AG04449 (cell line): ENCODE data around the gene SSTR4.

ENCODE experiments used
- CTCF ChIA-PET: fragments of 350-600 bp; formaldehyde crosslinking; extraction: SDS; loops from one replicate; lab custom pipeline; 2021; ENCODE audit warnings: antibody characterized with exemption; lab: Yijun Ruan, JAX
- POLR2A ChIA-PET: fragments of 400-600, 350-600 bp; formaldehyde crosslinking; extraction: SDS; loops from one replicate; lab custom pipeline; 2020; ENCODE audit warnings: antibody characterized with exemption, inconsistent platforms; lab: Yijun Ruan, JAX
- DNase-seq: peaks from one replicate; pipeline ENCODE4 v3.0.0-alpha.2; 2010; ENCODE audit warnings: low read depth, low spot score
- H3K4me3 ChIP-seq: 2 replicates; pipeline ENCODE4 v1.5.1; 2011; ENCODE audit warnings: low read depth, mild to moderate bottlenecking, control low read depth, low read length
- TF ChIP-seq, protein P1 (sequence below): IDR thresholded peaks from one replicate; pipeline ENCODE4 v1.5.1; 2011; ENCODE audit warnings: mild to moderate bottlenecking, moderate library complexity, low read length, control low read depth, inconsistent platforms; ENCODE audit not compliant: insufficient read depth; ENCODE audit errors: missing control alignments

The SSTR4 gene

DNA sequence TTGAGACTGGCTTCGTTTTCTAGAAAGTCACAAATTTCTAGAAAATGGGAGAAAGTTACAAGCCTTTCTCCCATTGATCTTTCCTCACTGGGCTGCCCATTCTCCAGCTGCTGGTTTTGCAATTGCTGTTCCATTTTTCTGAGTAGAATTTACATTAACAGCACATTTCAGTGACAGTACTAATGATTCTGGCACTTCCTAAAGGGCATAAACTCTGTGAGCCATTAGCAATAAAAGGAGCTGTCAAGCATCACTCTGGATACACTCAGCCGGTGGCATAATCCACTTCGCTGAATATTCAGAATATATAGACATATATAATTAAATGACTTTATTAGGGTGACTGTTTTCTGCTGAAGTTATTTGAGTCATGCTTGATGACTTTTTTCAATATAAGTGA lies 6.7 kb upstream of the SSTR4 start:
- CTCF ChIA-PET, result interaction anchor here (0.9 kb wide), 1 partner anchor 23 kb away, joined by 3 read pairs; no protein-coding TSS in a partner anchor
- TF ChIP-seq, protein P1, sequence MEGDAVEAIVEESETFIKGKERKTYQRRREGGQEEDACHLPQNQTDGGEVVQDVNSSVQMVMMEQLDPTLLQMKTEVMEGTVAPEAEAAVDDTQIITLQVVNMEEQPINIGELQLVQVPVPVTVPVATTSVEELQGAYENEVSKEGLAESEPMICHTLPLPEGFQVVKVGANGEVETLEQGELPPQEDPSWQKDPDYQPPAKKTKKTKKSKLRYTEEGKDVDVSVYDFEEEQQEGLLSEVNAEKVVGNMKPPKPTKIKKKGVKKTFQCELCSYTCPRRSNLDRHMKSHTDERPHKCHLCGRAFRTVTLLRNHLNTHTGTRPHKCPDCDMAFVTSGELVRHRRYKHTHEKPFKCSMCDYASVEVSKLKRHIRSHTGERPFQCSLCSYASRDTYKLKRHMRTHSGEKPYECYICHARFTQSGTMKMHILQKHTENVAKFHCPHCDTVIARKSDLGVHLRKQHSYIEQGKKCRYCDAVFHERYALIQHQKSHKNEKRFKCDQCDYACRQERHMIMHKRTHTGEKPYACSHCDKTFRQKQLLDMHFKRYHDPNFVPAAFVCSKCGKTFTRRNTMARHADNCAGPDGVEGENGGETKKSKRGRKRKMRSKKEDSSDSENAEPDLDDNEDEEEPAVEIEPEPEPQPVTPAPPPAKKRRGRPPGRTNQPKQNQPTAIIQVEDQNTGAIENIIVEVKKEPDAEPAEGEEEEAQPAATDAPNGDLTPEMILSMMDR, result no peak
- no peak overlapping the region for H3K4me3 ChIP-seq
- DNase-seq, result no peak
- POLR2A ChIA-PET, result no interaction called here

GRCh38 chr20:23029324-23029723 lies 5.8 kb upstream of the SSTR4 start:
- H3K4me3 ChIP-seq, result no peak overlapping the region
- CTCF ChIA-PET, result interaction anchor here (0.9 kb wide), 1 partner anchor 22 kb away, joined by 3 read pairs; no protein-coding TSS in a partner anchor
- POLR2A ChIA-PET, result no interaction called here
- no peak for DNase-seq
- TF ChIP-seq, protein P1, result no peak

- TF ChIP-seq, protein P1, result no peak
- H3K4me3 ChIP-seq, result no peak overlapping the region
- ChIA-PET POLR2A (no interaction called here), CTCF (no interaction called here)
- no peak for DNase-seq
These were observed 3.8 kb upstream of the SSTR4 start for GRCh38 chr20:23031346-23031745.

DNA sequence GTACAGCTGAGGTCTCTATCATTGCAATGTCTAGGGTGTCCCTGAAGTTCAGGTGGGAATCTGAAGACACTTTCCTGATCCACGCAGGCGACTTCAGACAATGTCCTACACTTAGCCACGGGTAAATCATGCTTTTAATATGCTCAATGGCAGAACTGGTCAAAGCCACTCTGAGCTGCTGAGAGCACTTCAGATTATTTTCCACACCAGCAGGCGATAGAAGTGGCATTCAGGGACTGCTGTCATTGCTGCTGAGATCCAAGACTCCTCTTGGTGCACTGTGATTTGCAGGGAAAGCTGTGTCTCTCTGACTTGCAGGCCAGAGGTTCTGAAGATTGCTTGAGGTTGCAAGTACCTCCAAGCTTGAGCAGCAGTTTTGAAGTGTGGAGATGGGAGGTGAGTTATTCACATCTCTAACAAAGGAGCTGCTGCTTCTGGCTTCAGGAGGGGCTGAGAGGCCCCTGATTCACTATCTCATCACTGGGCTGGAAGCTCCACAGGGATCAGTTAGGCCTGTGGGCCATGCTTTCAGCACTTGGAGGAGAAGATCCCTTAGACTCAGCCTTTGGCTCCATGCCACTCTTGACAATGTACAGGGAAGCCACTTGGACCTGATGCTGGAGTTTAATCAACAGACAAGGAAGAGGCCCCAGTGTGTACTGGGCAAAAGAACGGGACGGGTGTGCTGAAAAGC lies 2.9 kb upstream of the SSTR4 start:
- ChIA-PET POLR2A (no interaction called here), CTCF (no interaction called here)
- H3K4me3 ChIP-seq, result no peak overlapping the region
- DNase-seq, result no peak
- TF ChIP-seq, protein P1, result no peak

DNA sequence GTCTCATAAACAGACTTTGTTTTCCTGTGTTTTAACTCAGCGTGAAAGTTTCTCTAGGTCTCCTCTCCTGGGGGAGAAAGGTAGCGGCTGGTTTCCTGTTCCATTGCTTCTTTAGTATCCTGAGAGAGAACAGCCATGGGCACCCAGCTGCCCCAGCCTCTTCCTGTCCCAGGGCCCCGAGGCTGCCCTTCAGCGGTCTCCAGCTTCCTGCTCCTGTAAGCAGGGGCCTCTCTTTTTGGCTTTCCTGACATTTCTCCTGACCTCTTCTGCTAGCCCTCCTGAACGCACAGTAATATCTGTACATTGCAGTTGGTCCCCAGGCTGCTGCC lies 2.4 kb upstream of the SSTR4 start:
- TF ChIP-seq, protein P1, result no peak
- DNase-seq, result no peak
- ChIA-PET CTCF (no interaction called here), POLR2A (no interaction called here)
- no peak overlapping the region for H3K4me3 ChIP-seq

DNA sequence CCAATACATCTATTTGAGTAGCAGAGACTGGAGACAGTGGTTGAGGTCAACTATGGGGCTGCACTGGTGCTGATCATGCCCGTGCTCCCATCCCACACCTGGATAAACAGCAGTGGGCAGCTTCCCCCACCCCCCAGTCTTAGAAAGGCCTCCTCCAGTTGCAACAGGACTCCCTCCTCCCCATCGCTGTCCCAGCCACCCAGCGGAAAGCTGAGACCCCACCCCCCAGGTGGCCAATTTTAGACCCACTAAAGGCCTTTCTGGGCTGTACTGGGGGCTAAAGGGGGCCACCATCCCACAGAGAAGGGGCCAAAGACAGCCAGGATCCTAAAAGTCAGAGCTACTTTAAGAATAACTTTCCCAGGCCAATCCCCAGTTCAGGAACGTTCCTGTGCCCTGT lies 1.2 kb upstream of the SSTR4 start:
- POLR2A ChIA-PET, result no interaction called here
- no peak for DNase-seq
- CTCF ChIA-PET, result no interaction called here
- no peak overlapping the region for H3K4me3 ChIP-seq
- TF ChIP-seq, protein P1, result no peak
